Non-pigmented ciliary epithelial cell (primary cell): ENCODE measurements around the gene ZFYVE27.

Experiments
- DNase-seq: peaks from one replicate; pipeline ENCODE4 v3.0.0-alpha.2; 2010; ENCODE audit warnings: low read depth

Gene ZFYVE27

GRCh38 chr10:97771055-97771891 is 34.3 kb downstream of the ZFYVE27 start:
- no peak for DNase-seq

GRCh38 chr10:97771913-97772823 is 35.2 kb downstream of the ZFYVE27 start, which contains the start of gene SFRP5:
Gene SFRP5 (minus strand): TSS chr10:97771999. CDS start chr10:97771833, 166 bp downstream.
- DNase-seq: no peak

GRCh38 chr10:97773096-97773495 is 36.2 kb downstream of the ZFYVE27 start:
- no peak for DNase-seq

- no peak for DNase-seq
These were observed 37.9 kb downstream of the ZFYVE27 start for GRCh38 chr10:97774811-97775294.

GRCh38 chr10:97777143-97777542 is 40.2 kb downstream of the ZFYVE27 start:
- DNase-seq: no peak

- no peak for DNase-seq
These were observed 41.7 kb downstream of the ZFYVE27 start for GRCh38 chr10:97778452-97779302.

GRCh38 chr10:97779492-97779891 is 42.6 kb downstream of the ZFYVE27 start:
- DNase-seq: no peak

- DNase-seq: no peak
These were observed 43.0 kb downstream of the ZFYVE27 start for GRCh38 chr10:97779975-97780374.

- DNase-seq: no peak
These were observed 44.1 kb downstream of the ZFYVE27 start for GRCh38 chr10:97780841-97781617.

GRCh38 chr10:97781618-97782331 is 44.8 kb downstream of the ZFYVE27 start:
- DNase-seq: no peak

GRCh38 chr10:97782455-97783228 is 45.7 kb downstream of the ZFYVE27 start:
- DNase-seq: no peak

- no peak for DNase-seq
These were observed 47.4 kb downstream of the ZFYVE27 start for GRCh38 chr10:97784200-97784810.

GRCh38 chr10:97785231-97785630 is 48.3 kb downstream of the ZFYVE27 start:
- DNase-seq: no peak

GRCh38 chr10:97785731-97786130 is 48.8 kb downstream of the ZFYVE27 start:
- no peak for DNase-seq

GRCh38 chr10:97788552-97789442 is 51.9 kb downstream of the ZFYVE27 start:
- DNase-seq: no peak

- no peak for DNase-seq
These were observed 53.0 kb downstream of the ZFYVE27 start for GRCh38 chr10:97789770-97790397.
